Fibroblast of skin of scalp (primary cell): ENCODE data around the gene GRIK3.
"Not testable (repeated sequence)": the region's sequence is repeated elsewhere in the genome, so short reads cannot be mapped to it uniquely, and the experiment has no call there.

Experiments used
- DNase-seq: peaks from one replicate; pipeline ENCODE4 v3.0.0-alpha.2; 2013

Gene GRIK3

DNA sequence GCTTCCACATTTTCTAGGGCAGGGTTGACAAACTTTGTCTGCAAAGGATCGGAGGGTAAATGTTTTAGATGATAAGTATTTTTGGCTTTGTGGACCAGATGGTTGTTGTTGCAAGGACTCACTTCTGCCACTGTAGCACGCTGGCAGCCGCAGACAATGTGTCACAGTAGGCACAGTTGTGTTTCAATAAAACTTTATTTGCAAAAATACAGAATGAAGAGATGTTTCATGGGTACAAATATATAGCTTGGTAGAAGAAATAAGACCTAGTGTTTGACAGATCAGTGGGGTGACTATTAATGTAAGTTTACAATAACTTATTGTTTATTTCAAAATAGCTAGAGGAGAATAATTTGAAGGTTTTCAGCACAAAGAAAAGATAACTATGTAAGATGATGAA, 127.8 kb downstream of the GRIK3 start:
- no peak for DNase-seq

GRCh38 chr1:36905941-36906340, 128.4 kb downstream of the GRIK3 start:
- DNase-seq: no peak

GRCh38 chr1:36900128-36900527, 134.2 kb downstream of the GRIK3 start:
- DNase-seq: no peak

- DNase-seq: not testable (repeated sequence)
Measured at GRCh38 chr1:36897813-36898212, 136.5 kb downstream of the GRIK3 start.

DNA sequence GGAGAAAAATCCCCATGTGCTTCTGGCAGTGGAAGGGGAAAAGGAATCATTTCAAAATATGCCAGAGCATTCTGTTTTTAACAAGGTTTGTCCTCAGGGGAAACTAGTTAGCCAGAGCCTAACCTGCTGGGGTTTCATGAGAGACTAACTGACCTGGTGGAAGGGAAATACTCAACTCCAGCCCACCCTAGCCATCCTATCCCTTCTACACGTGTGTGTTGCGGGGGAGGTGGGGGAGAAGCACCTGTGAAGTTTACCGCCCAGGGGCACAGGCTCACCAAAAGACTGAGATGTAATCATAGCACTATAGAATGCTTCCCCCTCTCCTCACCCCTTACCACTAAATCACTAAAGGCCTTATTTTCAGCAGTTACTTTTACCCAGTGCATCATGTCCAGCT, 139.5 kb downstream of the GRIK3 start:
- no peak for DNase-seq

DNA sequence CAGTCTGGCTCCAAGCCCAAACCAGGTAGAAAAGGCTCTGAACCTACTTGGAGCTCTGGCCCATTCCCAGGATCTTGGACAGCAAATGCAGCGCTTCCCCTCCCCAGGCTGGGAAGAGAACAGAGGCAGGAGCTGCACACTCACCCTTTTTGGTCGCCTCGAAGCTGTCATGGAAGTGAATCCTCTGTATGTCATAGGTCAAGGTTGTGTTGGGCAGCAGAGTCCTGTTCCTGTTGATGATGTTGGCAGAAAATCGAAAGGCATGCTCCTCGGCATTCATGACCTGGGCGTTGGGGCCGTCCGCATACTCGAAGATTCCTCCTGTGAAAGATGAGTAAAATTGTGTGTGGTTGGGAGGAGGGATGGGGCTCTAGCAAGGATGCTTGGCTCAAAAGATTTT, 143.5 kb downstream of the GRIK3 start:
- no peak for DNase-seq

GRCh38 chr1:36889478-36890226, 144.7 kb downstream of the GRIK3 start:
- DNase-seq: no peak

- DNase-seq: no peak
Measured at GRCh38 chr1:36888811-36889477, 145.4 kb downstream of the GRIK3 start.

DNA sequence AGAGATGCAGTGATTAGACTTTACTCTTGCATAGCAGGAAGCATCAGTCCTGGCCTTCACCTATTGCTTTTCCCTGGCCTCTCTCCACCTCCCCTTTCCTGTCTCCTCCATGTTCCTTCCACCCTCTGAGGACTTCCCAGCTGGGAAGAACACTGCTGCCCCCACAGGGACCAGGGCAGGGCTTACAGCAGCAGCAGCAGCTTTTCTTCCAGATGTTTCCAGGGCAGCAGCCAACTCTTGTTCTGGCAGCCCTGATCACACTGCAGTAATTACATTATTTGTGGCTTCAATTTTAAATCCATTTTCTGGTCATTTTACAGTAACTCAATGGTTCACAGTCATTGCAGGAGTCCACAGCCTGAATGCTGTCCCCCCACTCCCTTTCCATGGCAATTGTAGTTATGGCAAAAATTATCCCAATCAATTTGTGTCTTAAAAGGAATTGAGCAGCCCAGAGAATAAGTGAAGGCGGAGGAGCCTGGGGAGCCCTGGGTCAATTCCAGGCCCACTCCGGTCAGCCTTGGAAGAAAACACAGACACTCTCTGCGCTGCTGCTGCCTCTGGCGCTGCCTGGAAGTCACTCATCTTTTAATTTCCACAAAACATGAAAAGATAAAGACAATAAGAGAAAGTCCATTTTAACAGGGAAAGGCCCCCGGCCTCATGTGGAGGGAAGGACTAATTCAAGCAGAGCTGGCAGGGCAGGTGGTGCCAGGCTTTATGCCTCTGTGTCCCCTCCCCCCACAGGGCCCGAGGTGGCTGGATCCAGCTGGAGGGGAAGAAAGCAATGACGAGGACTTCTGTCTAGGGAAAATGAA, 148.6 kb downstream of the GRIK3 start:
- no peak for DNase-seq

DNA sequence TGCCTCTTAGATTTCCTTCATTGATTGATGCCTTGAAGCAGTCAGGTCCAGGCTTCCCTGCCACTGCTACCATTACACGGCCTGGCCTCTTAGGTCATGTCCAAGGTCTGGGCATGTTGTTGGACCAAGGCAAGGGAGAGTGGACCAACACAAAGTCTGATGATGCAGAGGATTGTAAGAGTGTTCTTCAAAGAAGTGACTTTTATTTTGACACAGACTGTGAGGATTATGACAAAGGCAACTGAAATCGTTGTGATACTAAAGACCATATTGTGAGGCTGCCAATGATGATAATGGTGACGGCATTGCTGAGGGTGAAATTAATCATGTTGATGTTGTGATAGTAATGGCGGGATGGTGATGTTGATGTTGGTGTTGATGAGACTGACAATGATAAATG, 149.5 kb downstream of the GRIK3 start:
- DNase-seq: no peak

GRCh38 chr1:36884029-36884701, 150.2 kb downstream of the GRIK3 start:
- no peak for DNase-seq

- DNase-seq: no peak
Measured at GRCh38 chr1:36883315-36883949, 150.9 kb downstream of the GRIK3 start.

- no peak for DNase-seq
Measured at GRCh38 chr1:36882536-36883285, 151.6 kb downstream of the GRIK3 start.

DNA sequence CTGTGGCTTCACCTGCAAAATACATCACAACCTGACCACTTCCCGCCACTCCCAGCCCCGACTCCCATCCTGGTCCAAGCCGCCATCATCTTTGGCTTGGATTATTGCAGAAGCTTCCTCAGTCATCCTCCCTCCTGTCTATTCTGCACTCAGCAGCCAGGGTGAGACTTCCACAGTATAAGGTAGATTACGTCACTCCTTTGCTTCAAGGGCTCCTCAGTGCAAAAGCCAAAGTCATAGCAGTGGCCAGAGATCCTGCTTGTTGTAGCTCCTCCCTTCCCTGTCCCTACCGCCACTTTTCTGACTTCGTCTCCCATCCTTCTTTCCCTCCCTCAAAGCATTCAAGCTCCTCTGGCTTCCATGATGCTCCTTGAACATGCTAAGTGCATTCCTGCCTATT, 152.8 kb downstream of the GRIK3 start:
- DNase-seq: no peak

GRCh38 chr1:36881068-36881405, 153.3 kb downstream of the GRIK3 start:
- DNase-seq: no peak

DNA sequence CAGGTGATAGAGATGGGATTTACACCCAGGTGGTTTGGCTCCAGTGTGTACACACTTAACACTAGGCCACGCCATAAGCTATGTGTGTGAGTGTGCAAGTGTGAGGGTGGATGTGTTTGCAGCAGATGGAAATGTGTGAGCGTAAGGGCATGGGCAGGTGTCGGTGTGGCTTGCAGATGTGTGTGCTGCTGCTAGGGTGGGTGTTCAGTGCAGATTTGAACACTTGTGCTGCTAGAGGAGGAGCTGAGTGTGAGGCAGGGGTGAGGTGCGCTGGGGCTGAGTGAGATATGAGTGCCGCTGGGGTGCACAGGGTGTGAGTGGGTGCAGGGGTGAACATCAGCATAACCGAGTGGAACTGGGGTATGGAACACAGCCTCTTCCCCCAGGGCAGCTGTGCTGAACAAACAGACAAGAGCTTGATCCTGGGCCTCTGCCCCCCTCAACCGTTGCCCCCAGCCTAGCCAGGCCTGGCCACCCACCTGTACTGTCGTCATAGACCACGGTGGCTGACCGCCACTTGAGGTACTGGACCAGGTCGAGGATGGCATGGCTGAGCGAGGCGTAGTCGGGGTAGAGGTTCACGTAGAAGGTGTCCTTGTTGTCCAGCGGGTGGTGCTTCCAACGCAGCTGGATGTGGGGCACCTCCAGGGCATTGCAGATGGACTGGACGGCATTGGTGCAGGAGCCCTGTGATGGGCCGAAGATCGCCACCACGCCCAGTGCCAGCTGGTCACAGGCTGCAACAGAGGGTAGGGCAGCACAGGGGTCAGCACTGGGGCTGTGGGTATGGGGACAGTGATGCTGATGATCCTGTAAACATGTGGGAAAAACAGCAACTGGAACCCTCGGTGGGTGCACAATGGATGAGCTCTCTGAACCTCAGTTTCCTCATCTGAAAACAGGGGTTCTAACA, 153.9 kb downstream of the GRIK3 start:
- DNase-seq: no peak

GRCh38 chr1:36879613-36880012, 154.7 kb downstream of the GRIK3 start:
- DNase-seq: no peak

DNA sequence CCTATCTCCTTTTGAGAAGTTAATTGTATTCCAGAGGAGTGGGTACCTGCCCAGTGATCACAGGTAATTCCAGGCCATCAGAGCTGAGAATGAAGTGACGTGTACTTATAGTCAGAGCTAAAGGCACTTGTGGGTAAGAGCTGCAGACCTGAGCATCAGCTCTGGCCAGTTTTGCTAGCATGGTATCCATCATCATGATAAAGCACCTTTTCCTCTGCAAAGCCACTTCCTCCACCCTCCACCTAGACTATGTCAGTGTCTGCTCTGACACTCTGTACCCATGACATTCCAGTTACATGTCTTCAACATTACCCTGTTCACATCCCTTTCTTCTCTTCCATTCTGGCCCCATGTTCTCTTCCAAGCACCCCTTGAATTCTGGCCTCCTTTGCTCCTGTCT, 157.3 kb downstream of the GRIK3 start:
- no peak for DNase-seq

DNA sequence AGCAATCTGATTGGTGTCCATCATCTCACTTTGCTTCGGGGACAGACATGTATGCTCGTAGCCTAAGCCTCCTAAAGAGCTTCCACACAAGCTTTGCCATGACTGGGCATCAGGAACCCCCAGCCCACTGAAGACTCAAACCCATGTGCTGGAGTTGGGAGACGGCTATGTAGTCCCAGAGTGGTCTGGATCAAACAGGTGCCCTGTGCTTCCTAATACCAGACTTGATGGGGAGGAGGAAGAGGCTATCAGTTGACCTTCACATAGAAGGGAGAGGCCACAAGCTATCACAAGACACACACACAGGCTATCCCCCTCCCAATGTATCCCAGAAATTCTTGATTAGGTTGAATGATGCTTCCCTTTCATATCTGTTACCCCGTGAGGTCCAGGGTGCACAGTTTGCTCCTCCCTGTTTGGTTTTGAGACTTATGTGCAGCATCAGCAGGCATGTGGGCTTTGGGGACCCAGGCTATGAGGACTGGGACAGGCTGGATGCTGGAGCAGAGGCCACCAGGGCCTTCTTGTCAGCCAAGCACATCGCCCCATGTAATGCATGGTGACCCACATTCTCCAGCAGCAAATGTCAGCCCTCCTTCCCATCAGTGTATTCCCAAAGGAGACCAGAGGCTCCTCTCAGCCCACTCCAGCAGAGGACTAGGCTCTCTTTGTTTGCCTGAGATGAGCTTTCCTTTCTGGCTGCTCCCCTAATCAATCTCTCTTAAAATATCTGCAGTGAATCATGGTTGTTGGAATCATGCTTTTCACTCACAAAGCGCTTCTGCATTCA, 159.8 kb downstream of the GRIK3 start:
- DNase-seq: no peak

DNA sequence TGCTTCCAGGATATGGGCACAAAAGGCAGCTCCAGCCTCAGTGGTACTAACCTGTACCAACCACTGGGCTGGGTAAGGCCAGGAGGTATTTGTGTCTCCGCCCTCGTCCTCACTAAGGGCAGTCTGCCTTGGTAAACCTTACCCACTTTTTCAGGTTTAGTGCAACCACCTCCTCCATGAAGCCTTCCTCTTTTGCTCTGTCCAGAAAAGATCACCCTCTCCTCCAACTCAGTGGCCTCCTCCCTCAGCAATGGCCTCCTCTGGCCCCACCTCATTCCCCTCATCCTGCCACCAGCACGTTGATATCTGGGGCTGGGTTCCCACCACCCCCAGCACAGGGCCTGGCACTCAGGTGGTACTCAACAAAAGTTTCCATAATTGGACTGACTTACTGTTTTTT, 161.5 kb downstream of the GRIK3 start:
- DNase-seq: no peak
